Breast epithelium (tissue), 3 donors: Measurements from ENCODE around the gene CFAP53.

Experiments
- CTCF ChIP-seq, 3 donors: fragments of 450-650 bp; IDR thresholded peaks; one replicate each; pipeline ENCODE4 v1.5.1; 2016 to 2017; ENCODE audit warnings: antibody characterized with exemption in 3 of 3, mild to moderate bottlenecking in 3 of 3, moderate library complexity in 3 of 3
- POLR2A ChIP-seq: fragments of 450-650 bp; IDR thresholded peaks from one replicate; pipeline ENCODE4 v1.6.1; 2016; ENCODE audit warnings: antibody characterized with exemption, mild to moderate bottlenecking, moderate library complexity
- POLR2AphosphoS5 ChIP-seq, 3 donors: sonication (generic); formaldehyde crosslinking; IDR thresholded peaks; one replicate each; pipeline ENCODE4 v1.6.1; 2017; ENCODE audit warnings: antibody characterized with exemption in 3 of 3

GRCh38 chr18:50196261-50196660, 70.0 kb downstream of the CFAP53 start:
- TF ChIP-seq CTCF (IDR thresholded peaks at IDR 0.05) (no peak), POLR2AphosphoS5 (IDR thresholded peaks at IDR 0.05) (no peak), POLR2A (no peak)
